ENCODE data around the gene NSDHL. TPM values are rescaled to one million over a fixed set of nuclear protein-coding genes. Genes with fewer than 3 reads are reported as not detected.

Gene NSDHL
- total RNA-seq, 1 experiment from 2014 or later, result 55.1 TPM

GRCh38 chrX:152842772-152843338 is 12.0 kb downstream of the NSDHL start:
- H2AFZ ChIP-seq, result no peak overlapping the region
- no peak overlapping the region for H3K4me3 ChIP-seq
- no TSS peak for BruUV-seq (replicated peaks)
- TF ChIP-seq EZH2 (IDR thresholded peaks at IDR 0.05; ENCODE audit: low read depth), result no peak
- TF ChIP-seq, protein P1, sequence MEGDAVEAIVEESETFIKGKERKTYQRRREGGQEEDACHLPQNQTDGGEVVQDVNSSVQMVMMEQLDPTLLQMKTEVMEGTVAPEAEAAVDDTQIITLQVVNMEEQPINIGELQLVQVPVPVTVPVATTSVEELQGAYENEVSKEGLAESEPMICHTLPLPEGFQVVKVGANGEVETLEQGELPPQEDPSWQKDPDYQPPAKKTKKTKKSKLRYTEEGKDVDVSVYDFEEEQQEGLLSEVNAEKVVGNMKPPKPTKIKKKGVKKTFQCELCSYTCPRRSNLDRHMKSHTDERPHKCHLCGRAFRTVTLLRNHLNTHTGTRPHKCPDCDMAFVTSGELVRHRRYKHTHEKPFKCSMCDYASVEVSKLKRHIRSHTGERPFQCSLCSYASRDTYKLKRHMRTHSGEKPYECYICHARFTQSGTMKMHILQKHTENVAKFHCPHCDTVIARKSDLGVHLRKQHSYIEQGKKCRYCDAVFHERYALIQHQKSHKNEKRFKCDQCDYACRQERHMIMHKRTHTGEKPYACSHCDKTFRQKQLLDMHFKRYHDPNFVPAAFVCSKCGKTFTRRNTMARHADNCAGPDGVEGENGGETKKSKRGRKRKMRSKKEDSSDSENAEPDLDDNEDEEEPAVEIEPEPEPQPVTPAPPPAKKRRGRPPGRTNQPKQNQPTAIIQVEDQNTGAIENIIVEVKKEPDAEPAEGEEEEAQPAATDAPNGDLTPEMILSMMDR (conservative IDR thresholded peaks at IDR 0.05), result no peak
- no peaks in the 10 kb centered on the region for H3K4me1 ChIP-seq (replicated peaks; ENCODE audit: insufficient read depth)
- no peaks in the 10 kb centered on the region for H3K9me2 ChIP-seq (ENCODE audit: insufficient read depth)
- H3K4me2 ChIP-seq, result no peak overlapping the region
- CTCF ChIA-PET, result no interaction called here
- no peak overlapping the region for H3K27ac ChIP-seq
- no peak for DNase-seq
- peaks cover 36% of the 10 kb centered on the region for H3K36me3 ChIP-seq (ENCODE audit: low read depth)
- H3K79me2 ChIP-seq (ENCODE audit: low read depth), result peaks cover 78% of the 10 kb centered on the region
- POLR2A ChIA-PET (ENCODE audit: unreplicated experiment), result no interaction called here
- H3K27me3 ChIP-seq (ENCODE audit: insufficient read depth, low read depth), result no peaks in the 10 kb centered on the region
- H3F3A ChIP-seq (ENCODE audit: insufficient read depth, low read depth), result no peaks in the 10 kb centered on the region
- no peaks in the 10 kb centered on the region for H3K9me3 ChIP-seq (ENCODE audit: insufficient read depth, low read depth)
- H4K20me1 ChIP-seq (ENCODE audit: insufficient read depth), result peaks cover 46% of the 10 kb centered on the region
- intact Hi-C loops (cut with micrococcal nuclease; ENCODE audit: unreplicated experiment), result no loop called here

DNA sequence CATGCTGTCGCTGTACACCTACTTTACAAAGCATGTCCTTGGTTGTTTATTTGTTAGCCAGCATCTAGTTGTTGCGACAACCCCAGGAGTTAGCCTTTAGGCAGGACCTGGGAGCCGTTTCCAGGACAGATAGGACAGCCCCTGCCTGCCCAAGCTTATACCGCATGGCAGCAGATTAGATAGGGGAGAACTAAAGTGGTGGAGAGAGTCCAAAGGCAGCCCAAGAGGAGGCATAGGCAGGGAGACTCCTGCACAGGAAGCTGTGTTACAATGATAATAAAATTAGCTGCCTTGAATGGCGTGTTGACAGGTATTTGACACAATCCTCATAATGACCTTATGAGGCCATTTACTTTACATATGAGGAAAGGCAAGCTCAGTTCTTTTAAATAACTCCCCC is 13.0 kb downstream of the NSDHL start:
- H3K9me2 ChIP-seq (ENCODE audit: insufficient read depth), result no peaks in the 10 kb centered on the region
- intact Hi-C loops (cut with micrococcal nuclease; ENCODE audit: unreplicated experiment), result no loop called here
- TF ChIP-seq, protein P1 (conservative IDR thresholded peaks at IDR 0.05), result no peak
- no peak for TF ChIP-seq EZH2 (IDR thresholded peaks at IDR 0.05; ENCODE audit: low read depth)
- H3F3A ChIP-seq (ENCODE audit: insufficient read depth, low read depth), result no peaks in the 10 kb centered on the region
- DNase-seq, result no peak
- no peaks in the 10 kb centered on the region for H3K4me1 ChIP-seq (replicated peaks; ENCODE audit: insufficient read depth)
- no peak overlapping the region for H3K4me3 ChIP-seq
- H3K27ac ChIP-seq, result no peak overlapping the region
- peaks cover 46% of the 10 kb centered on the region for H4K20me1 ChIP-seq (ENCODE audit: insufficient read depth)
- peaks cover 45% of the 10 kb centered on the region for H3K36me3 ChIP-seq (ENCODE audit: low read depth)
- ChIA-PET POLR2A (ENCODE audit: unreplicated experiment) (no interaction called here), CTCF (no interaction called here)
- no peaks in the 10 kb centered on the region for H3K9me3 ChIP-seq (ENCODE audit: insufficient read depth, low read depth)
- H2AFZ ChIP-seq, result no peak overlapping the region
- H3K27me3 ChIP-seq (ENCODE audit: insufficient read depth, low read depth), result no peaks in the 10 kb centered on the region
- H3K4me2 ChIP-seq, result no peak overlapping the region
- no TSS peak for BruUV-seq (replicated peaks)
- peaks cover 70% of the 10 kb centered on the region for H3K79me2 ChIP-seq (ENCODE audit: low read depth)

DNA sequence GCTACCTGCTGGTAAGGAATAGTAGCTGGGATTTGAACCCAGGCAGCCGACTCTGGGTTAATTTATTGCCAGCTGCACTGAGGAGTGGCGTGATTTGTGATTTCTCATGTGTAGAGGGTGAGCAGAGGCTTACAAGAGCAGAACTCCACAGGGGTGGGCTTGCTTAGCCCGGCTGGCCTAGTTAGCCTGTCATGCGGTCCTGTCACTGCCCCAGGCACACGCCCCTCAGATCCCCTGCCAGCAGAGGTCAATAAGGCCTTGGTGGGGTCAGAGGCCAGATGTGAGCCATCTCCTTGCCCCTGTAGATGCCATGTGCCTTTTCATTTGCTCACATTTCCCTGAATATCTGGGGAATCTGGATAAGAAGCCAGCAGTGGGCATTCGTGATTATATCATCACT is 13.4 kb downstream of the NSDHL start:
- intact Hi-C loops (cut with micrococcal nuclease; ENCODE audit: unreplicated experiment), result no loop called here
- Histone ChIP-seq H3K79me2 (ENCODE audit: low read depth) (peaks cover 67% of the 10 kb centered on the region), H3K9me3 (ENCODE audit: insufficient read depth, low read depth) (no peaks in the 10 kb centered on the region), H4K20me1 (ENCODE audit: insufficient read depth) (peaks cover 46% of the 10 kb centered on the region), H3K4me3 (no peak overlapping the region), H2AFZ (no peak overlapping the region), H3K27ac (no peak overlapping the region), H3K4me1 (replicated peaks; ENCODE audit: insufficient read depth) (no peaks in the 10 kb centered on the region), H3K9me2 (ENCODE audit: insufficient read depth) (no peaks in the 10 kb centered on the region), H3K36me3 (ENCODE audit: low read depth) (peaks cover 47% of the 10 kb centered on the region), H3F3A (ENCODE audit: insufficient read depth, low read depth) (no peaks in the 10 kb centered on the region), H3K27me3 (ENCODE audit: insufficient read depth, low read depth) (no peaks in the 10 kb centered on the region), H3K4me2 (no peak overlapping the region)
- no TSS peak for BruUV-seq (replicated peaks)
- no peak for DNase-seq
- no peak for TF ChIP-seq EZH2 (IDR thresholded peaks at IDR 0.05; ENCODE audit: low read depth)
- TF ChIP-seq, protein P1 (conservative IDR thresholded peaks at IDR 0.05), result no peak
- ChIA-PET POLR2A (ENCODE audit: unreplicated experiment) (no interaction called here), CTCF (no interaction called here)
